HTR-8/SVneo (cell line): ENCODE data around the gene PCDHB16.
A peak's percentile ranks its signal among the peaks of the same experiment; 100 is the strongest.
"Not testable (repeated sequence)": the region's sequence is repeated elsewhere in the genome, so short reads cannot be mapped to it uniquely, and the experiment has no call there.

Experiments used
- DNase-seq: peaks from one replicate; pipeline ENCODE4 v3.0.0; 2011; ENCODE audit warnings: low spot score, mixed read lengths; ENCODE audit not compliant: insufficient read length
- FAIRE-seq: peaks from 2 replicates; lab custom pipeline; 2011; peaks lifted over from hg19 to GRCh38; lab: Jason Lieb, UNC

Gene PCDHB16

DNA sequence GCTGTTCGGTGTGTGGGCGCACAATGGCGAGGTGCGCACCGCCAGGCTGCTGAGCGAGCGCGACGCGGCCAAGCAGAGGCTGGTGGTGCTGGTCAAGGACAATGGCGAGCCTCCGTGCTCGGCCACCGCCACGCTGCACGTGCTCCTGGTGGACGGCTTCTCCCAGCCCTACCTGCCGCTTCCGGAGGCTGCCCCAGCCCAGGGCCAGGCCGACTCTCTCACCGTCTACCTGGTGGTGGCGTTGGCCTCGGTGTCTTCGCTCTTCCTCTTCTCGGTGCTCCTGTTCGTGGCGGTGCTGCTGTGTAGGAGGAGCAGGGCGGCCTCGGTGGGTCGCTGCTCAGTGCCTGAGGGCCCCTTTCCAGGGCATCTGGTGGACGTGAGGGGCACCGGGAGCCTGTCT, 2.3 kb upstream of the PCDHB16 start:
- not testable (repeated sequence) for DNase-seq, FAIRE-seq

DNA sequence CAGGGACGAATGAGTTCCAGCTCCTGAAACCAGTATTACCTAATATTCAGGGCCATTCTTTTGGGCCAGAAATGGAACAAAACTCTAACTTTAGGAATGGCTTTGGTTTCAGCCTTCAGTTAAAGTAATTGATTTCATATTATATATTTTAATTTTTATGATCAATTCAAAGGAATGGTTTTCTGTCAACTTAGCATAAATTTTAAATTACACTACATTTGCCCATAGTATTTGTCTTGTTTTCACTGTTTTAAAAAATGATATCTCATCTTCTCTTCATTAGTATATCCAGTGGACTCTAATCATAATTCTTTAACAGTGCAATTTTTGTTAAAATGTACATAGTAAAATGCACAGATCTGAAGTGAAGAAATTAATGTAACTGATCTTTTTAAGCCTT, 1.9 kb upstream of the PCDHB16 start:
- no peak for DNase-seq
- no peak for FAIRE-seq

DNA sequence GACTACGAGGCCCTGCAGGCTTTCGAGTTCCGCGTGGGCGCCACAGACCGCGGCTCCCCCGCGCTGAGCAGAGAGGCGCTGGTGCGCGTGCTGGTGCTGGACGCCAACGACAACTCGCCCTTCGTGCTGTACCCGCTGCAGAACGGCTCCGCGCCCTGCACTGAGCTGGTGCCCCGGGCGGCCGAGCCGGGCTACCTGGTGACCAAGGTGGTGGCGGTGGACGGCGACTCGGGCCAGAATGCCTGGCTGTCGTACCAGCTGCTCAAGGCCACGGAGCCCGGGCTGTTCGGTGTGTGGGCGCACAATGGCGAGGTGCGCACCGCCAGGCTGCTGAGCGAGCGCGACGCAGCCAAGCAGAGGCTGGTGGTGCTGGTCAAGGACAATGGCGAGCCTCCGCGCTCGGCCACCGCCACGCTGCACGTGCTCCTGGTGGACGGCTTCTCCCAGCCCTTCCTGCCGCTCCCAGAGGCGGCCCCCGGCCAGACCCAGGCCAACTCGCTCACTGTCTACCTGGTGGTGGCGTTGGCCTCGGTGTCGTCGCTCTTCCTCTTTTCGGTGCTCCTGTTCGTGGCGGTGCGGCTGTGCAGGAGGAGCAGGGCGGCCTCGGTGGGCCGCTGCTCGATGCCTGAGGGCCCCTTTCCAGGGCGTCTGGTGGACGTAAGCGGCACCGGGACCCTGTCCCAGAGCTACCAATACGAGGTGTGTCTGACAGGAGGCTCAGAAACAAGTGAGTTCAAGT, 2.1 kb downstream of the PCDHB16 start:
- FAIRE-seq, DNase-seq: not testable (repeated sequence)

DNA sequence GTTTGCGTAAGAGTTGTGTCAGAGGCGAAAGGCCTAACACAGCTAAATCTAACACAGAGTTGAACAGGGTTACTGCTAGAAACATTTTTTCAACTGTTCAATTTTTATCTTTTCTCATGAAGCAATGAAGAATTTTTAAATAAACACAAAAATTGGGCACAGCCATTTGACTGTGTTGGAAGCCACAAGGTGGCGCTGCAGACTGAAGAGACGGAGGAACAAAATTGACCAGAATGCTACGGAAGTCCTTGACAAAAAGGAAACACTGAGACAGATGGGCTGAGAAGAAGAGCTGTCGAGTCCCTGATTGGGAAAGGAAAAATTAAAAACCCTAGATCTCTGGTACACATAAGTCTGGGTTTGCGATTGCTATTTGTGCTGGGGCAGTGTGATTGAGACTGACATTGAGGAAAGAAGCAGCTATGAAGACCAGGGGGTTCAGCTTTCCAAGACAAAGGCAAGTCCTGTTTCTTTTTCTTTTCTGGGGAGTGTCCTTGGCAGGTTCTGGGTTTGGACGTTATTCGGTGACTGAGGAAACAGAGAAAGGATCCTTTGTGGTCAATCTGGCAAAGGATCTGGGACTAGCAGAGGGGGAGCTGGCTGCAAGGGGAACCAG, 4.8 kb downstream of the PCDHB16 start, which contains the start of gene PCDHB9:
TSS of gene PCDHB9 (plus strand) at position 265 of the 616 bp plus-strand sequence. CDS start at position 423, 158 bp downstream.
- DNase-seq, result peak; percentile 56
- no peak for FAIRE-seq

DNA sequence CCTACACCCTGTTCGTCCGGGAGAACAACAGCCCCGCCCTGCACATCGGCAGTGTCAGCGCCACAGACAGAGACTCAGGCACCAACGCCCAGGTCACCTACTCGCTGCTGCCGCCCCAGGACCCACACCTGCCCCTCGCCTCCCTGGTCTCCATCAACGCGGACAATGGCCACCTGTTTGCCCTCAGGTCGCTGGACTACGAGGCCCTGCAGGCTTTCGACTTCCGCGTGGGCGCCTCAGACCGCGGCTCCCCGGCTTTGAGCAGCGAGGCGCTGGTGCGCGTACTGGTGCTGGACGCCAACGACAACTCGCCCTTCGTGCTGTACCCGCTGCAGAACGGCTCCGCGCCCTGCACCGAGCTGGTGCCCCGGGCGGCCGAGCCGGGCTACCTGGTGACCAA, 6.5 kb downstream of the PCDHB16 start:
- FAIRE-seq, DNase-seq: not testable (repeated sequence)

DNA sequence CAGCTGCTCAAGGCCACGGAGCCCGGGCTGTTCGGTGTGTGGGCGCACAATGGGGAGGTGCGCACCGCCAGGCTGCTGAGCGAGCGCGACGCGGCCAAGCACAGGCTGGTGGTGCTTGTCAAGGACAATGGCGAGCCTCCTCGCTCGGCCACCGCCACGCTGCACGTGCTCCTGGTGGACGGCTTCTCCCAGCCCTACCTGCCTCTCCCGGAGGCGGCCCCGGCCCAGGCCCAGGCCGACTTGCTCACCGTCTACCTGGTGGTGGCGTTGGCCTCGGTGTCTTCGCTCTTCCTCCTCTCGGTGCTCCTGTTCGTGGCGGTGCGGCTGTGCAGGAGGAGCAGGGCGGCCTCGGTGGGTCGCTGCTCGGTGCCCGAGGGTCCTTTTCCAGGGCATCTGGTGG, 6.9 kb downstream of the PCDHB16 start:
- not testable (repeated sequence) for DNase-seq, FAIRE-seq

DNA sequence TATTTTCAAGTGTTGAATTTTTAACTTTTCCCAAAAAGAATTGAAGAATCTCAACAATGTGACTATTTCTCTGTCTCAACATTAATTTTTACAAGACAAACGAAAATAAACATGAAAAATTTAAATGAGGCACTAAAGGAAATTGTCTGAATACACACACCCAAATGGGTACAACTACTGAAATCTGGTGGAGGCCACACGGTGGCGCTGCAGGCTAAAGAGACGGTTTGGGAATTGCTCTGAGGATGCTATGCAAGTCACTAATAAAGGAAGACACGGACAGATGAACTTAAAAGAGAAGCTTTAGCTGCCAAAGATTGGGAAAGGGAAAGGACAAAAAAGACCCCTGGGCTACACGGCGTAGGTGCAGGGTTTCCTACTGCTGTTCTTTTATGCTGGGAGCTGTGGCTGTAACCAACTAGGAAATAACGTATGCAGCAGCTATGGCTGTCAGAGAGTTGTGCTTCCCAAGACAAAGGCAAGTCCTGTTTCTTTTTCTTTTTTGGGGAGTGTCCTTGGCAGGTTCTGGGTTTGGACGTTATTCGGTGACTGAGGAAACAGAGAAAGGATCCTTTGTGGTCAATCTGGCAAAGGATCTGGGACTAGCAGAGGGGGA, 10.0 kb downstream of the PCDHB16 start, which contains the start of gene PCDHB10:
TSS of gene PCDHB10 (plus strand) at position 244 of the 616 bp plus-strand sequence. CDS start at position 444, 200 bp downstream.
- no peak for FAIRE-seq
- DNase-seq, result peak; percentile 38

DNA sequence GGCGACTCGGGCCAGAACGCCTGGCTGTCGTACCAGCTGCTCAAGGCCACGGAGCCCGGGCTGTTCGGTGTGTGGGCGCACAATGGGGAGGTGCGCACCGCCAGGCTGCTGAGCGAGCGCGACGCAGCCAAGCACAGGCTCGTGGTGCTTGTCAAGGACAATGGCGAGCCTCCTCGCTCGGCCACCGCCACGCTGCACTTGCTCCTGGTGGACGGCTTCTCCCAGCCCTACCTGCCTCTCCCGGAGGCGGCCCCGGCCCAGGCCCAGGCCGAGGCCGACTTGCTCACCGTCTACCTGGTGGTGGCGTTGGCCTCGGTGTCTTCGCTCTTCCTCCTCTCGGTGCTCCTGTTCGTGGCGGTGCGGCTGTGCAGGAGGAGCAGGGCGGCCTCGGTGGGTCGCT, 12.1 kb downstream of the PCDHB16 start:
- not testable (repeated sequence) for DNase-seq

DNA sequence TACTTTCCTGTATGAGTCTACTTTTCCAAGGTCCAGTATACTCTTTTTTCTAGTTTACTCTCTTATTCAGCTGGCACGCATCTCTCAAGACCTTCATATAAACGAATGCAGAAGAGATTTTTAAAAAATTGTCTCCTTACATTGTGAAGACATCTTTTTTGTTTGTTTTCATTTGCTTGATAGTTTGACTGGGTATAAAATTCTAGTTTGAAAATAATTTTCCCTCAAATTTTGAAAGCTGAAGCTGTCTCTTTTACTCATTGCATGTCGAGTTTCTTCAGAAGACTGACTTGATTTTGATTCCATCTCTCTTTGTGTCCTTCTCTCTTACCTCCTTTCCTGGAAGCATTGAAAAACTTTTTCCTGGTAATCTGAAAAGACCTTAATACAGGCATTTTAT, 14.2 kb downstream of the PCDHB16 start:
- no peak for FAIRE-seq

More for the DNA sequence above, 12.1 kb downstream of the PCDHB16 start:
- not testable (repeated sequence) for FAIRE-seq

DNA sequence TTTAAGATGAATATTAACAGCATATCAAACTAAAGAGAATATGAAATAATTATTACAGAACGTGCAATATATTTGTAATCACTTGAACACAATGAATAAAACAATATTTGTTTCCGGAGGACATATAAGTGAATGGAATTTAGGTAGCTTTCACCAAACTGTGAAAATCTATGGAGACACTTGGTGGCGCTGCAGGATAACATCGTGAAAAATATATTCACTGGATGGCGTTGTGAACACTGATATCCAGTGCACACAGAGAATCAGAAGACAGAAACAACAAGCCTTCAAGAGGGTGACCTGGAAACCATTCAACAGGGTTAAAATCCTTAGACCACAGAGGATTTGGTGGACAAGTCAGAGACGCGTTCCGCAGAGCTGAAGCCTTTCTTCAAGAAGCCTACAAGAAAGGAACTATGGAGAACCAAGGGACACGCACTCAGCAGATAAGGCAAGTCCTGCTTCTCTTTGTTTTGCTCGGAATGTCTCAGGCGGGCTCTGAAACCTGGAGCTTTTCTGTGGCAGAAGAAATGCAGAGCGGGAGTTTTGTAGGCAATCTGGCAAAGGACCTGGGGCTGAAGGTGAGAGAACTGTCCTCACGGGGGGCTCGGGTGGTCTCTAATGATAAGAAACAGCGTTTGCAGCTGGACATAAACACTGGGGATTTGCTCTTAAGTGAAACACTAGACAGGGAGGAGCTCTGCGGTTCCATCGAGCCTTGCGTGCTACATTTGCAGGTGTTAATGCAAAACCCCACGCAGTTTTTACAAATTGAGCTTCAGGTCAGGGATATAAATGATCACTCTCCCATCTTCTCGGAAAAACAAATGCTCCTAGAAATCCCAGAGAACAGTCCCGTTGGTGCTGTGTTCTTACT, 17.4 kb downstream of the PCDHB16 start, which contains the start of gene PCDHB11:
TSS of gene PCDHB11 (plus strand) at position 269 of the 877 bp plus-strand sequence. CDS start at position 417, 148 bp downstream.
- FAIRE-seq (peak; percentile 86), DNase-seq (peak; percentile 67)

More for the DNA sequence above, 14.2 kb downstream of the PCDHB16 start:
- DNase-seq, result no peak

DNA sequence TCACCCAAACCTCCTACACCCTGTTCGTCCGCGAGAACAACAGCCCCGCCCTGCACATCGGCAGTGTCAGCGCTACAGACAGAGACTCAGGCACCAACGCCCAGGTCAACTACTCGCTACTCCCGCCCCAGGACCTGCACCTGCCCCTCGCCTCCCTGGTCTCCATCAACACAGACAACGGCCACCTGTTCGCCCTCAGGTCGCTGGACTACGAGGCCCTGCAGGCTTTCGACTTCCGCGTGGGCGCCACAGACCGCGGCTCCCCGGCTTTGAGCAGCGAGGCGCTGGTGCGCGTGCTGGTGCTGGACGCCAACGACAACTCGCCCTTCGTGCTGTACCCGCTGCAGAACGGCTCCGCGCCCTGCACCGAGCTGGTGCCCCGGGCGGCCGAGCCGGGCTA, 18.9 kb downstream of the PCDHB16 start:
- not testable (repeated sequence) for FAIRE-seq, DNase-seq

DNA sequence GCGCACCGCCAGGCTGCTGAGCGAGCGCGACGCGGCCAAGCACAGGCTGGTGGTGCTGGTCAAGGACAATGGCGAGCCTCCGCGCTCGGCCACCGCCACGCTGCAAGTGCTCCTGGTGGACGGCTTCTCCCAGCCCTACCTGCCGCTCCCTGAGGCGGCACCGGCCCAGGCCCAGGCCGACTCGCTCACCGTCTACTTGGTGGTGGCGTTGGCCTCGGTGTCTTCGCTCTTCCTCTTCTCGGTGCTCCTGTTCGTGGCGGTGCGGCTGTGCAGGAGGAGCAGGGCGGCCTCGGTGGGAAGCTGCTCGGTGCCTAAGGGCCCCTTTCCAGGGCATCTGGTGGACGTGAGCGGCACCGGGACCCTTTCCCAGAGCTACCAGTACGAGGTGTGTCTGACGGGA, 19.5 kb downstream of the PCDHB16 start:
- not testable (repeated sequence) for FAIRE-seq, DNase-seq

DNA sequence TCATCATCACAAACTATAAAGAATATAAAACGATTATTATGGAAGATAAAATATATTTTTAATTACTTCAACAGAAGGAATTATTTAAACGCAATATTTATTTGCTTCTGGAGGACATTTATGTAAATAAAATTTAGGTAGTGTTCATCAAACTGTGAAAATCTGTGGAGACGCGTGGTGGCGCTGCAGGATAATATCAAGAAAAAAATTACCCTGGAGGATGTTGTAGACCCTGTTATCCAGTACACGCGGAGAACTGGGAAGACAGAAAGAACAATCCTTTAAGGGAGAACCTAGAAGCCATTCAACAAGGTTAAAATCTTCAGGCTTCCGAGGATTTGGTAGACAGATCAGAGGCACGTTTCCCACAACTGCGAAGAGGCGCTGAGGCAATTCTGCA, 26.3 kb downstream of the PCDHB16 start, which contains the start of gene PCDHB12:
TSS of gene PCDHB12 (plus strand) at position 242 of the 400 bp plus-strand sequence. CDS start 189 bp downstream, outside the sequence.
- peak; percentile 34 for DNase-seq
- FAIRE-seq, result no peak

DNA sequence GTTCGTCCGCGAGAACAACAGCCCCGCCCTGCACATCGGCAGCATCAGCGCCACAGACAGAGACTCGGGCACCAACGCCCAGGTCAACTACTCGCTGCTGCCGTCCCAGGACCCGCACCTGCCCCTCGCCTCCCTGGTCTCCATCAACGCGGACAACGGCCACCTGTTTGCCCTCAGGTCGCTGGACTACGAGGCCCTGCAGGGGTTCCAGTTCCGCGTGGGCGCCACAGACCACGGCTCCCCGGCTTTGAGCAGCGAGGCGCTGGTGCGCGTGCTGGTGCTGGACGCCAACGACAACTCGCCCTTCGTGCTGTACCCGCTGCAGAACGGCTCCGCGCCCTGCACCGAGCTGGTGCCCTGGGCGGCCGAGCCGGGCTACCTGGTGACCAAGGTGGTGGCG, 28.1 kb downstream of the PCDHB16 start:
- not testable (repeated sequence) for DNase-seq, FAIRE-seq

DNA sequence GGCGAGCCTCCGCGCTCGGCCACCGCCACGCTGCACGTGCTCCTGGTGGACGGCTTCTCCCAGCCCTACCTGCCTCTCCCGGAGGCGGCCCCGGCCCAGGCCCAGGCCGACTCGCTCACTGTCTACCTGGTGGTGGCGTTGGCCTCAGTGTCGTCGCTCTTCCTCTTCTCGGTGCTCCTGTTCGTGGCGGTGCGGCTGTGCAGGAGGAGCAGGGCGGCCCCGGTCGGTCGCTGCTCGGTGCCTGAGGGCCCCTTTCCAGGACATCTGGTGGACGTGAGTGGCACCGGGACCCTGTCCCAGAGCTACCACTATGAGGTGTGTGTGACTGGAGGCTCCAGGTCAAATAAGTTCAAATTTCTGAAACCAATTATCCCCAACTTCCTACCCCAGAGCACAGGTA, 28.7 kb downstream of the PCDHB16 start:
- FAIRE-seq, DNase-seq: not testable (repeated sequence)

DNA sequence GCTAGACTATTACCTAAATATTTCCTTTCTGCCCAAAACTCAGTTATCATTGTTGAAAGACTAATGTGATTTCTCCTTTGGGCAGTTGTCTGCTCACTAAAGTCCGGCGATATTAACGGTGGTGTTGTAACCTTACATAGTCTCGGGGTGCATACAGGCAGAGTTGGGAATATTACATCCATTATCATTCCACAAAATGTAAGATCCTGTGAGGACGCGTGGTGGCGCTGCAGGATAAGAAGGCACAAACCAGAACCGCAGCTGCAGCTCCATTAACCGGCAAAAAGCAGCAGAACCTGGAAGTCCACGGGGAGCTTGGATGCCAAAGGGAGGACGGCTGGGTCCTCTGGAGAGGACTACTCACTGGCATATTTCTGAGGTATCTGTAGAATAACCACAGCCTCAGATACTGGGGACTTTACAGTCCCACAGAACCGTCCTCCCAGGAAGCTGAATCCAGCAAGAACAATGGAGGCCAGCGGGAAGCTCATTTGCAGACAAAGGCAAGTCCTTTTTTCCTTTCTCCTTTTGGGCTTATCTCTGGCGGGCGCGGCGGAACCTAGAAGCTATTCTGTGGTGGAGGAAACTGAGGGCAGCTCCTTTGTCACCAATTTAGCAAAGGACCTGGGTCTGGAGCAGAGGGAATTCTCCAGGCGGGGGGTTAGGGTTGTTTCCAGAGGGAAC, 31.6 kb downstream of the PCDHB16 start, which contains the start of gene PCDHB13:
TSS of gene PCDHB13 (plus strand) at position 264 of the 684 bp plus-strand sequence. CDS start at position 469, 205 bp downstream.
- not testable (repeated sequence) for DNase-seq
- peak; percentile 78 for FAIRE-seq

DNA sequence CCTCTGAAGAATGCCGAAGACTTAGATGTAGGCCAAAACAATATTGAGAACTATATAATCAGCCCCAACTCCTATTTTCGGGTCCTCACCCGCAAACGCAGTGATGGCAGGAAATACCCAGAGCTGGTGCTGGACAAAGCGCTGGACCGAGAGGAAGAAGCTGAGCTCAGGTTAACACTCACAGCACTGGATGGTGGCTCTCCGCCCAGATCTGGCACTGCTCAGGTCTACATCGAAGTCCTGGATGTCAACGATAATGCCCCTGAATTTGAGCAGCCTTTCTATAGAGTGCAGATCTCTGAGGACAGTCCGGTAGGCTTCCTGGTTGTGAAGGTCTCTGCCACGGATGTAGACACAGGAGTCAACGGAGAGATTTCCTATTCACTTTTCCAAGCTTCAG, 32.4 kb downstream of the PCDHB16 start:
- FAIRE-seq, result peak; percentile 76
- DNase-seq, result not testable (repeated sequence)

DNA sequence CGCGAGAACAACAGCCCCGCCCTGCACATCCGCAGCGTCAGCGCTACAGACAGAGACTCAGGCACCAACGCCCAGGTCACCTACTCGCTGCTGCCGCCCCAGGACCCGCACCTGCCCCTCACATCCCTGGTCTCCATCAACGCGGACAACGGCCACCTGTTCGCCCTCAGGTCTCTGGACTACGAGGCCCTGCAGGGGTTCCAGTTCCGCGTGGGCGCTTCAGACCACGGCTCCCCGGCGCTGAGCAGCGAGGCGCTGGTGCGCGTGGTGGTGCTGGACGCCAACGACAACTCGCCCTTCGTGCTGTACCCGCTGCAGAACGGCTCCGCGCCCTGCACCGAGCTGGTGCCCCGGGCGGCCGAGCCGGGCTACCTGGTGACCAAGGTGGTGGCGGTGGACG, 33.3 kb downstream of the PCDHB16 start:
- not testable (repeated sequence) for FAIRE-seq, DNase-seq

DNA sequence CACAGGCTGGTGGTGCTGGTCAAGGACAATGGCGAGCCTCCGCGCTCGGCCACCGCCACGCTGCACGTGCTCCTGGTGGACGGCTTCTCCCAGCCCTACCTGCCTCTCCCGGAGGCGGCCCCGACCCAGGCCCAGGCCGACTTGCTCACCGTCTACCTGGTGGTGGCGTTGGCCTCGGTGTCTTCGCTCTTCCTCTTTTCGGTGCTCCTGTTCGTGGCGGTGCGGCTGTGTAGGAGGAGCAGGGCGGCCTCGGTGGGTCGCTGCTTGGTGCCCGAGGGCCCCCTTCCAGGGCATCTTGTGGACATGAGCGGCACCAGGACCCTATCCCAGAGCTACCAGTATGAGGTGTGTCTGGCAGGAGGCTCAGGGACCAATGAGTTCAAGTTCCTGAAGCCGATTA, 33.8 kb downstream of the PCDHB16 start:
- DNase-seq, FAIRE-seq: not testable (repeated sequence)
